CD4-positive, alpha-beta T cell treated with Interleukin-21 for 1 hour (primary cell): ENCODE measurements around the gene HNRNPUL2.
"Not testable (repeated sequence)": the region's sequence is repeated elsewhere in the genome, so short reads cannot be mapped to it uniquely, and the experiment has no call there.

Source experiments
- DNase-seq: peaks from one replicate; pipeline ENCODE4 v3.0.0-alpha.2; 2020

HNRNPUL2 gene

GRCh38 chr11:62727165-62727871, at the start of gene HNRNPUL2:
Gene HNRNPUL2, minus strand, starts transcription at chr11:62727457. Its CDS starts 301 bp downstream, at chr11:62727156.
- DNase-seq: peak; percentile 99

GRCh38 chr11:62775646-62776045, 48.4 kb upstream of the HNRNPUL2 start:
- DNase-seq: no peak

GRCh38 chr11:62774407-62774806, 47.1 kb upstream of the HNRNPUL2 start:
- no peak for DNase-seq

GRCh38 chr11:62771144-62772021, 44.1 kb upstream of the HNRNPUL2 start, which contains the start of gene TAF6L:
Gene TAF6L, plus strand, starts transcription at chr11:62771396. Its CDS starts 4,388 bp downstream, at chr11:62775784.
- peak; percentile 93 for DNase-seq

DNA sequence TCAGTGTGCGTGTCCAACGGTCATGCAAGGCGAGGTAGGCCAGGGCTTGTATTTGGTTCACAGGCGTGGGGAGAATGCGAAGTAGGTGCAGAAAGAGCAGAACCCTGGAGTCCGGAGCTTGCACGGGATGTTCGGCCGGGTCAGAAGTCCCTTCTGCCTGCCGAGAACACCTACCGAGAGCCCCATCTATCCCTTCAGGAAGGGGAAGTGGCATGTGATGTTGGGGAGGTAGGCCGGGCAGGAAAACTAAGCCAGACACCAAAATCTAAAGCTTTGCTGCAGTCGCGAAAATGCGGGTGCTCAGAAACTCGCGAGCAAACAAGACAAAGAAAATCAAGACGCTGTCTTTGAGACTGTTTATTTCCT, 43.5 kb upstream of the HNRNPUL2 start:
- DNase-seq: no peak

GRCh38 chr11:62760867-62761227, 33.6 kb upstream of the HNRNPUL2 start:
- DNase-seq: not testable (repeated sequence)

DNA sequence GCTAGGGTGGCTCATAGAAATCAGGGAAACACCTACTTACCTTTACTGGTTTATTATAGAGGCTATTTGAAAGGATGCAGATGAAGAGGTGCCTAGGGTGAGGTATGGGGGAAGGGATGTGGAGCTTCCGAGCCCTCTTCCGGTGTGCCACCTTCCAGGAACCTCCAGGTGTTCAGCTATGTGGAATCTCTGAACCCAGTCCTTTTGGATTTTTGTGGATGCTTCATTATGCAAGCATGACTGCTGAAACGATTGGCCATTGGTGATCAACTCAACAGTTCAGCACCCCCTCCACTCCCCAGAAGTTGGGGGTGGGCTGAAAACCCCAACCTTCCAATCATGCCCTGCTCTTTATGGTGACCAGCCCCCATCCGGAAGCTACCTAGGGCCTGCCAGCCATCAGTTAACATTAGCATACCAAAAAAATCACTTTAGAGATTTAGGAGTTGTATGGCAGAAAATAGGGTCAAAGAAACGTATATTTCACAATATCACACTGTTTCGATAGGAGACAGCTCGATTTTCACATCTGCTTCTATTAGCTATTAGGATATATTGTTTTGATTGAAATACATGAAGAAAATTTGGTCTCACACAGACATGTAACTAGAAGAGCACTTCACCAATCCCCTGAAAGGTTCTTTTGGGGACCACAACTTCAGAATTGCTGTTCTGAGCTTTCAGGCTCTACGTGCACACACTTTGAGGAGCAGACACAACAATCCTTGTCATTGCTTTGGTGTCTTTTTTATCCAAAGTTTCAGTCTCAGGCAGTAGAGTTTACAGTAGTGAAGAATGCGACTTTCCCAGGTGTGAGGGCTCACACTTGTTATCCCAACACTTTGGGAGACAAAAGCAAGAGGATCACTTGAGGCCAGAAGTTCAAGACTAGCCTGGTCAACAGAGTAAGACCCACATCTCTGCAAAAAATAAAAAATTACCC, 30.9 kb upstream of the HNRNPUL2 start:
- no peak for DNase-seq

DNA sequence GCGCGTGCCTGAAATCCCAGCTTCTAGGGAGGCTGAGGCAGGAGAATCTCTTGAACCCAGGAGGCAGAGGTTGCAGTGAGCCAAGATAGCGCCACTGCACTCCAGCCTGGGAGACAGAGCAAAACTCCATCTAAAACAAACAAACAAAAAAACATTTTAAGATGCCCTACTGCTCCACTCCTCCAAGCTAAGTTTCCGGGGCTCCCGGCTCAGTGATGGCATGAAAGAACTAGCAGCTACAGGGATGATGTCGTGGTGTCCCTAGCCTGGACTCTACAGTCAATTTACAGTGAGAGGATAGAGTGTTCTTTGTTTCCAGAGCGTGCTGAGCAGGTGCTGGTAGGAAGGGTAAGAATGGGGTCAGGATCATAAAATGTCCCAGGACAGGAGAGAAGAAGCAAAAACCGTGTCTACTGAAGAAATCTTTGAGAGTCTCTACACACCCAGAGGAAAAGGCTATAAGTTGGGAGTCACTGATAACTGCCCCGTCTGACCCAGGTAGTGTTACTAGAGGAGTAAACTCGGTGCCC, 27.9 kb upstream of the HNRNPUL2 start:
- no peak for DNase-seq

GRCh38 chr11:62753736-62754603, 26.7 kb upstream of the HNRNPUL2 start, which contains the start of gene ZBTB3:
Gene ZBTB3, minus strand, starts transcription at chr11:62754160. Its CDS starts 496 bp downstream, at chr11:62753664.
- peak; percentile 99 for DNase-seq

DNA sequence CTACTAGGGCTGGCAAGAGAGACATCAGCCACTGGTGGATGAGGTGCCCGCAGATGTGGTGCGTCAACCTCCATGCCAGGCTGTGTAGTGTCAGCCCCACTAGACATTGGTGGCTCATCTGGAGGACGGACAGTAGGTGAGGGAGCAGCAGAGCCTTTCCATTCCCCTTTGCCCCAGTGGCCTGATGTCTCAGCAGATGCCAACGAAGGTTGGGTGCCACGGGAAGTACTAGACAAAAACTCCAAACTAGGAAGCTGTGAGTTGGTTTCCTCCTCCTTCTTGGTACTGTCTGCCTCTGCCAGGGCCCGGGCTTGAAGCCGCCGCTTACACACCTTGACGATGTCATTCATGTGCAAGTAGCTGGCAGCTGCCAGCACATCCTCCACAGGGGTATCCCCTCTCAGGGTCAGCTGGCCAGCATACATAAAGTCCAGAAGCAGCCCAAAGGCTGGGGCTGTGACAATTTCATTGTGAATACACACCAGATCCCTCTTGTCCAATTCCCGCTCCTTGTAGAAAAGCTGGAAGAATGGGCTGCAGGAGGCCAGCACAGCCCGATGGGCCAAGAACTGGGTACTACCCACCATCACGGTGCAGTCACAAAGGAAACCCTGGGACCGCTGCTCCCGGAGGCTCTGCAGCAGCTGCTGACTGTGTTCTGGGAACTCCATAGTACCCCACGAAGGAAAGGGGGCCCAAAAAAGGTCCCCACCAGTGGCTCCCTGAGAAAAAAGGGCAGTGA, 25.9 kb upstream of the HNRNPUL2 start:
- DNase-seq: no peak

GRCh38 chr11:62752177-62752785, 25.0 kb upstream of the HNRNPUL2 start:
- DNase-seq: no peak

DNA sequence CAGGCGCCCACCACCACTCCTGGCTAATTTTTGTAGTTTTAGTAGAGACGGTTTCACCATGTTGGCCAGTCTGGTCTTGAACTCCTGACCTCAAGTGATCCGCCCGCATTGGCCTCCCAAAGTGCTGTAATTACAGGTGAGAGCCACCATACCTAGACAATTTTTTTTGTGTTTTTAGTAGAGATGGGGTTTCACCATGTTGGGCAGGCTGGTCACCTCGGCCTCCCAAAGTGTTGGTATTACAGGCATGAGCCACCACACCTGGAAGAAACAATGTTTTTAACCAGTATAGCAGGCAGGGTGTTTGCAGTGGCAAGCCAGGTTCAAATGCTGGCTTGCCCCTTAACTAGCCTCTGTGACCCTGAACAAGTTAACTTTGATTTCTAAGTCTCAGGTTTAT, 22.7 kb upstream of the HNRNPUL2 start:
- DNase-seq: not testable (repeated sequence)

DNA sequence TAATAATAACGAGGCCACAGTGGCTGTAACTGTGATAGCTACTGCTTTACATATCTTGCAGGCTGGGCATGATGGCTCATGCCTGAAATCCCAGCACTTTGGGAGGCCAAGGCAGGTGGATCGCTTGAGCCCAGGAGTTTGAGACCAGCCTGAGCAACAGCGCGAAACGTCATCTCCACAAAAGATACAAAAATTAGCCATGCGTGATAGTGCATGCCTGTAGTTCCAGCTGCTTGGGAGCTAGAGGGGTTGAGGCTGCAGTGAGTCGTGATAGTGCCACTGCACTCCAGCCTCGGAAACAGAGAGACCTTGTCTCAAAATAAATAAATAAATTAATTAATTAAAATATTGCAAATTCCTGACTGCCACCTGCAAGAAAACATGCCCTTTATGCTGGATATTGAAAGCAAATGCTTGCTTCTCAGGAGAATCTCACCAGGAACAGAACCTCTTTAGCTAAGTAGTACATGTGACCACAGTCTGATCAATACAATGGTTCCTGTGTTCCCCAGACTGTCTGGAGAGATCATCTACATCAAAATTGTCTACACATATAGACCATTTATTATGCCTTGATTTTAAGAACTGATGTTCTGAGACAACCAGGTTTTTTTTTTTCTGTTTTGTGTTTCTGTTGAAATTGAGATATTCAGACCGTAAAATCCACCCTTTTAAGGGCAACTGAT, 20.4 kb upstream of the HNRNPUL2 start:
- no peak for DNase-seq

DNA sequence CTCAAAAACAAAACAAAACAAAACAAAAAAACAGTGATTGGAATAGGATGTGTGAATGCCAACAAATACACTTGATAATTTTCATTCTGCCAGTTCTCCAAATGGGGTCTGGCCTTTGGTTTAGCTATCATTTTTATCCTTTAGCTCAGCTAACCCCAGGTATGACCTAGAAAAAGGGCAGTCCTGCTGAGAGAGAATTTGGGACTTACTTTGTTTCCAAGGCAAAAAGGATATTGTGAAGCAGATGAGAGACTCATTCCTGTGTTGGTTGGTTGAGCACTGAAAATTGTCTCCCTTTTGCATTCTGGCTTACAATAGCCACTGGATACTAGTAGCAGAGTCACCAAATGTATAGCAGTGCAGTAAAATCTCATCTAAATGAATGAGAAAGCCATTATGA, 9.9 kb upstream of the HNRNPUL2 start:
- no peak for DNase-seq

- peak; percentile 22 for DNase-seq
Observed at GRCh38 chr11:62732830-62733229, 5.6 kb upstream of the HNRNPUL2 start.

DNA sequence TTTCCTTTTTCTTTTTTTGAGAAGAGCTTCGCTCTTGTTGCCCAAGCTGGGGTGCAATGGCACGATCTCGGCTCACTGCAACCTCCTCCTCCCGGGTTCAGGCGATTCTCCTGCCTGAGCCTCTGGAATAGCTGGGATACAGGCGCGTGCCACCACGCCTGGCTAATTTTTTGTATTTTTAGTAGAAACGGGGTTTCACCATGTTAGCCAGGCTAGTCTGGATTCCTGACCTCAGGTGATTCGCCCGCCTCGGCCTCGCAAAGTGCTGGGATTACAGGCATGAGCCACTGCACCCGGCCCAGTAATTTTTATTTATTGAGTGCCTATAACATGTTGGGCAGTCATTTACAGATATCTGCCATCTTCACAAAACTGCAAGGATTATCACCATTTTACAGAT, 2.8 kb upstream of the HNRNPUL2 start:
- not testable (repeated sequence) for DNase-seq

GRCh38 chr11:62728171-62728988, 1.1 kb upstream of the HNRNPUL2 start, which contains the start of gene TTC9C:
Gene TTC9C, plus strand, starts transcription at chr11:62728486. Its CDS starts 363 bp downstream, at chr11:62728849.
- DNase-seq: peak; percentile 84

- DNase-seq: peak; percentile 97
Observed at GRCh38 chr11:62727872-62728170, 564 bp upstream of the HNRNPUL2 start.

- no peak for DNase-seq
Observed at GRCh38 chr11:62726915-62727164, 417 bp downstream of the HNRNPUL2 start.
